Uterus (tissue), 2 donors: Measurements from ENCODE around the gene PTPRD.

Experiments used
- CTCF ChIP-seq, 4 experiments: fragments of 200-600 bp in 2 of 4; fragments of 450-650 bp in 2 of 4; sonication (generic) in 2 of 4; IDR thresholded peaks; one replicate each; pipeline ENCODE4 v1.5.1; 2016 to 2019; ENCODE audit warnings: antibody characterized with exemption in 4 of 4, mild to moderate bottlenecking in 2 of 4, moderate library complexity in 1 of 4
- POLR2A ChIP-seq, 2 donors: fragments of 450-650 bp; IDR thresholded peaks; one replicate each; pipeline ENCODE4 v1.6.1; 2016; ENCODE audit warnings: antibody characterized with exemption in 2 of 2, mild to moderate bottlenecking in 1 of 2, moderate library complexity in 1 of 2

- TF ChIP-seq CTCF (IDR thresholded peaks at IDR 0.05) (no peak), POLR2A (IDR thresholded peaks at IDR 0.05) (no peak)
Observed at GRCh38 chr9:9133526-9133925, 1479.3 kb downstream of the PTPRD start.
